Measurements from ENCODE around the gene ACMSD.
"Not testable (repeated sequence)": the region's sequence is repeated elsewhere in the genome, so short reads cannot be mapped to it uniquely, and the experiment has no call there.

Gene ACMSD

GRCh38 chr2:134852518-134852917, 14.1 kb downstream of the ACMSD start:
- no peak for DNase-seq (ENCODE audit: low read depth)

- no peak for DNase-seq (ENCODE audit: low read depth)
Measured at GRCh38 chr2:134855709-134856108, 17.3 kb downstream of the ACMSD start.

GRCh38 chr2:134858245-134858644, 19.8 kb downstream of the ACMSD start:
- no peak for DNase-seq (ENCODE audit: low read depth)

- DNase-seq (ENCODE audit: low read depth): no peak
Measured at GRCh38 chr2:134861173-134861572, 22.8 kb downstream of the ACMSD start.

- DNase-seq (ENCODE audit: low read depth): no peak
Measured at GRCh38 chr2:134862069-134862468, 23.7 kb downstream of the ACMSD start.

GRCh38 chr2:134862674-134863073, 24.3 kb downstream of the ACMSD start:
- no peak for DNase-seq (ENCODE audit: low read depth)

- no peak for DNase-seq (ENCODE audit: low read depth)
Measured at GRCh38 chr2:134863446-134863845, 25.0 kb downstream of the ACMSD start.

- DNase-seq (ENCODE audit: low read depth): no peak
Measured at GRCh38 chr2:134865067-134865787, 26.8 kb downstream of the ACMSD start.

GRCh38 chr2:134866498-134867099, 28.2 kb downstream of the ACMSD start:
- no peak for DNase-seq (ENCODE audit: low read depth)

- no peak for DNase-seq (ENCODE audit: low read depth)
Measured at GRCh38 chr2:134869946-134870736, 31.7 kb downstream of the ACMSD start.

GRCh38 chr2:134873152-134873551, 34.7 kb downstream of the ACMSD start:
- no peak for DNase-seq (ENCODE audit: low read depth)

GRCh38 chr2:134875309-134875708, 36.9 kb downstream of the ACMSD start:
- DNase-seq (ENCODE audit: low read depth): no peak

GRCh38 chr2:134882773-134883172, 44.4 kb downstream of the ACMSD start:
- no peak for DNase-seq (ENCODE audit: low read depth)

GRCh38 chr2:134883552-134884293, 45.3 kb downstream of the ACMSD start:
- DNase-seq (ENCODE audit: low read depth): no peak

GRCh38 chr2:134884435-134884834, 46.0 kb downstream of the ACMSD start:
- DNase-seq (ENCODE audit: low read depth): no peak

- DNase-seq (ENCODE audit: low read depth): no peak
Measured at GRCh38 chr2:134892282-134893035, 54.0 kb downstream of the ACMSD start.

- no peak for DNase-seq (ENCODE audit: low read depth)
Measured at GRCh38 chr2:134897932-134898331, 59.5 kb downstream of the ACMSD start.

GRCh38 chr2:134899204-134899603, 60.8 kb downstream of the ACMSD start:
- DNase-seq (ENCODE audit: low read depth): no peak

- no peak for DNase-seq (ENCODE audit: low read depth)
Measured at GRCh38 chr2:134900151-134900550, 61.7 kb downstream of the ACMSD start.

GRCh38 chr2:134903701-134904100, 65.3 kb downstream of the ACMSD start:
- not testable (repeated sequence) for DNase-seq (ENCODE audit: low read depth)

GRCh38 chr2:134905168-134905567, 66.8 kb downstream of the ACMSD start:
- DNase-seq (ENCODE audit: low read depth): no peak

- no peak for DNase-seq (ENCODE audit: low read depth)
Measured at GRCh38 chr2:134906726-134907125, 68.3 kb downstream of the ACMSD start.

All from activated T-cell treated with anti-CD3 and anti-CD28 coated beads for 48 hours (primary cell).